H7 (cell line): ENCODE data around the gene CHGA. TPM values are rescaled to one million over a fixed set of nuclear protein-coding genes. Genes with fewer than 3 reads are reported as not detected.

ENCODE experiments used
- DNase-seq: peaks from one replicate; pipeline ENCODE4 v3.0.0; 2012
- H3K27me3 ChIP-seq: 2 replicates; pipeline ENCODE4 v1.6.0; 2011; ENCODE audit warnings: mild to moderate bottlenecking, low read length; ENCODE audit not compliant: control insufficient read depth, insufficient read depth
- H3K36me3 ChIP-seq: replicated peaks from 2 replicates; pipeline ENCODE4 v1.5.1; 2011; ENCODE audit warnings: low read length; ENCODE audit not compliant: control insufficient read depth, insufficient read depth
- H3K4me3 ChIP-seq: 2 replicates; pipeline ENCODE4 v1.5.1; 2011; ENCODE audit warnings: low read depth, mild to moderate bottlenecking, control low read depth, low read length, moderate library complexity; ENCODE audit not compliant: insufficient read depth
- total RNA-seq: library from RNA; depleted of rRNA; stranded (reverse); fragments of >200 nt; shearing (Covaris generic); gene quantifications from 2 replicates; pipeline ENCODE4 v1.2.3, GENCODE V29; 2014

The CHGA gene
- total RNA-seq, 1 experiment from 2014 or later, result 20.6 TPM

DNA sequence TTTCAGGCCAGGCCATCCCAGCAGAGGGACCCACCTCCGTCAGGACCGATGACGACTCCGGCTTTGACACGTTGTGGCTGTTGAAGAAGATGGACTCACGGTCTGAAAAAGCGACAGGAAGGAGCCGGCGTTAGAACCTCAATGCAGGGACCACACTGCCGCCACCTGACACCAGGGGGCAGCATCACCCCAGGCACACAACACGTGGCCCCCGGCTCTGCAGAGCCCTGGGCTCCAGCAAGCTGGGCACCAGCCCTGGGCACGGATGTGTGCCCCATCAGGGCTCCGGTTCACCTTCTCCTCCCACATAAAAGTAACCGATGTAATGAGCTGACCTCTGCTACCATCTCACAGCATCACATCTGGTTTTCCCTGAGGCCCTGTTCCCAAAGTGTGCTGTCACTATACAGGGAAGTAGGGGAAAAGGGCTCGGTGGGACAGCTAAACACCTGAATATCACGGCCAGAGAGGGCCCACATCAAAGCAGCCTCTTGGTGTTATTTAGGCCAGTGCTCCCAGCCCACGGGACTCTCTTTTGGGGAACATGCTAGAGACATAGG, 29.0 kb downstream of the CHGA start:
- Histone ChIP-seq H3K36me3 (peaks cover 13% of the 10 kb centered on the region), H3K27me3 (no peaks in the 10 kb centered on the region), H3K4me3 (no peak overlapping the region)
- peak; percentile 98 for DNase-seq

- no peak overlapping the region for H3K4me3 ChIP-seq
- no peak for DNase-seq
- H3K27me3 ChIP-seq, result no peaks in the 10 kb centered on the region
- H3K36me3 ChIP-seq, result peaks cover 13% of the 10 kb centered on the region
Measured at GRCh38 chr14:92952481-92953298, 29.7 kb downstream of the CHGA start.

DNA sequence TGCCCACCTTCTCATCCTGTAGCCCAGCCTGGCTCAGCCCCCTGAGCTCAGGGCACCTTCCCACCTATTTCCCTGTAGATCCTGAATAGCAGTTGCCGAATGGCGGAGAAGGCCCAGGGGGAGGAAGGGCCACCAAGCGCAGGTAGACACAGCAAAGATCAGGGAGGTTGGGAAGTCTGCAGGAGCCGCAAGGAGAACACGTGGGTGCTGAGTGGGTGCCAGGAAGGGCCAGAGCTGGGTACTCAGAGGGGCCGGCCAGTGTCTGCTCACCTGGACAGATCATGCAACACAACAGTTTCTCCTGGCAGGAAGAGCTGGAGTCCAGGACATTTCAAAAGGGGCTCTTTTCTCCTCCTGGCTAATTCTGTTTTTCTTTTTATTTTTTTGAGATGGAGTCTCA, 30.6 kb downstream of the CHGA start:
- Histone ChIP-seq H3K4me3 (no peak overlapping the region), H3K36me3 (peaks cover 10% of the 10 kb centered on the region), H3K27me3 (no peaks in the 10 kb centered on the region)
- no peak for DNase-seq

DNA sequence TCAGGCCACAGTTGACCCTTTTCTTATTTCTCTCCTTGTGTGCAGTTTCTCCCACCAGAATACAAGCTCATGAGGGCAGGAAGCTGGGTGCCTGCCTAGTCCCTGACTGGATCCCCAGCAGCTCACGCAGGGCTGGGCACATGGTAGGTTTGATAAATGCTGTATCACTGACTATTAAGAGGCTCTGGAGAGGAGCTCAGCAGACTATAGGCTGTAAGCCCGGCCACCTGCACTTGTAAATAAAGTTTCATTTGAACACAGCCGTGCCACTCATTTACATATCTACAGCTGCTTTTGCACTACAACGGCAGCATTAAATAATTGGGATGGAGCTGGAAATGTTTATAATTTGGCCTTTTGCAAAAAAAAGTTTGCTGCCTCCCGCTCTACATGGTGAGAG, 32.0 kb downstream of the CHGA start:
- no peak for DNase-seq
- H3K4me3 ChIP-seq, result no peak overlapping the region
- H3K36me3 ChIP-seq, result peaks cover 10% of the 10 kb centered on the region
- no peaks in the 10 kb centered on the region for H3K27me3 ChIP-seq

GRCh38 chr14:92955381-92955780, 32.4 kb downstream of the CHGA start:
- Histone ChIP-seq H3K4me3 (no peak overlapping the region), H3K36me3 (peaks cover 7% of the 10 kb centered on the region), H3K27me3 (no peaks in the 10 kb centered on the region)
- no peak for DNase-seq

DNA sequence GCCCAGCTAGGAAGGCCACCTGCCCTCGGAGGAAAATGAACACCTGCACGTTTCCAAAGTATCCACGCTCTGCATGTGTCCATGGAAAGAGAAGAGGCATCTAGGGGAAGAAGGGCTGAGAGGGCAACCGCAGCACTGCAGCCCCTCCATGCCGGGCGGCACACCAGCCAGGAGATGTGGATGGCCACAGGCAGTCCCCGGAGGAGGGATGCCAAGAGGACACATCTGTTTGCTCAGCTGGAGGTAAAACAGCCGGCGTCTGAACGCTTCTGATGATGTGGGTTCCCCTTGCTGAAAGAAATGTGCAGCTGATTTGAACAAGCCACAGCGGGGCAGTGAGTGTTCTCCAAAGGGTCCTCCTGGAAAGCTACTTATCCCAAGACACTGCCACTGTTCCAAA, 34.0 kb downstream of the CHGA start:
- Histone ChIP-seq H3K27me3 (no peaks in the 10 kb centered on the region), H3K4me3 (no peak overlapping the region), H3K36me3 (peaks cover under 1% of the 10 kb centered on the region)
- DNase-seq, result no peak

- Histone ChIP-seq H3K36me3 (peaks cover 2% of the 10 kb centered on the region), H3K4me3 (no peak overlapping the region), H3K27me3 (no peaks in the 10 kb centered on the region)
- no peak for DNase-seq
Measured at GRCh38 chr14:92958373-92959188, 35.6 kb downstream of the CHGA start.

- DNase-seq, result no peak
- H3K36me3 ChIP-seq, result peaks cover 2% of the 10 kb centered on the region
- no peaks in the 10 kb centered on the region for H3K27me3 ChIP-seq
- no peak overlapping the region for H3K4me3 ChIP-seq
Measured at GRCh38 chr14:92959189-92959531, 36.2 kb downstream of the CHGA start.

GRCh38 chr14:92959761-92960680, 37.1 kb downstream of the CHGA start:
- H3K36me3 ChIP-seq, result peaks cover 2% of the 10 kb centered on the region
- no peaks in the 10 kb centered on the region for H3K27me3 ChIP-seq
- DNase-seq, result no peak
- H3K4me3 ChIP-seq, result no peak overlapping the region

DNA sequence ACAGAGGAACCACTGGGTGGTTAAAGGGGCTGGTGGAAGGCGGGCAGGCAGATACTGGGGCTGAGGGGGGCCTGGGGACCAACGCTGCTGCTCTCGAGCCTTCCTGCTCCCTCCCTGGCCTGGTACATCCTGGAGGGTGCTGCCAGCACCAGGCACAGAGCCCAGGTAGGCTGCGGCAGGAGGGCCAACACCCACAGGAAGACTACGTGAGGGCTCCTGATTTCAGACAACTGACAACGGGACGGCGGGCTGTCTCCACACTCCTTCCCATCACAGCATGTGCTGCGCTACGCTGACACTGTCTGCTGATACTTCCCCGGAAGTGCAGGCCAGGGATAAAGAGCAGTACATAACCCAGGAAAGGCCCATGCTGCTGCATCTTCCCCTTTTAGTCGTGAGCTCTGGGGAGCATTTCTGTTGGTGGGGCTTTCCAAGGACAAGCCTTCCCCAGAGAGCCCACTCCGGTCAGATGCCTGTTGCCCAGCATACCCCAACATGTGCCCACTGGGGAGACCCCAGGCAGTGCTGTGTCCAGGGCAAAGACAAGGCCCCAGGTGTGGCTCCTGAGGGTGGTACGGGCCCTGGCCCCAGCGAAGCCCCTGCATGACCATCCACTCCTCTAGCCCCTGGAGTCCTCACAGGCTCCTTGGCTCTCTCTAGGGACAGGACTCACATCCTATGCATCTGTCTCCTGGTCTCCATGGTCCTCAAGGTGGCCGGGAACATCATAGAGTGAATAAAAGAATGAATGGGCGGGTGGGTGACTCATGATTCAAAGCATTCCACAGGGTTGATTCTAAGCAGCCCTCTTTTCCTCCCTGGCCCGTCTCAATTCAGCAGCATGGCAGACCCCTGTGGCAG, 38.0 kb downstream of the CHGA start:
- no peak for DNase-seq
- Histone ChIP-seq H3K36me3 (peaks cover 2% of the 10 kb centered on the region), H3K4me3 (no peak overlapping the region)

GRCh38 chr14:92961567-92961855, 38.6 kb downstream of the CHGA start:
- DNase-seq, result no peak
- Histone ChIP-seq H3K27me3 (no peaks in the 10 kb centered on the region), H3K36me3 (peaks cover 2% of the 10 kb centered on the region), H3K4me3 (no peak overlapping the region)

More for the DNA sequence above, 38.0 kb downstream of the CHGA start:
- no peaks in the 10 kb centered on the region for H3K27me3 ChIP-seq

DNA sequence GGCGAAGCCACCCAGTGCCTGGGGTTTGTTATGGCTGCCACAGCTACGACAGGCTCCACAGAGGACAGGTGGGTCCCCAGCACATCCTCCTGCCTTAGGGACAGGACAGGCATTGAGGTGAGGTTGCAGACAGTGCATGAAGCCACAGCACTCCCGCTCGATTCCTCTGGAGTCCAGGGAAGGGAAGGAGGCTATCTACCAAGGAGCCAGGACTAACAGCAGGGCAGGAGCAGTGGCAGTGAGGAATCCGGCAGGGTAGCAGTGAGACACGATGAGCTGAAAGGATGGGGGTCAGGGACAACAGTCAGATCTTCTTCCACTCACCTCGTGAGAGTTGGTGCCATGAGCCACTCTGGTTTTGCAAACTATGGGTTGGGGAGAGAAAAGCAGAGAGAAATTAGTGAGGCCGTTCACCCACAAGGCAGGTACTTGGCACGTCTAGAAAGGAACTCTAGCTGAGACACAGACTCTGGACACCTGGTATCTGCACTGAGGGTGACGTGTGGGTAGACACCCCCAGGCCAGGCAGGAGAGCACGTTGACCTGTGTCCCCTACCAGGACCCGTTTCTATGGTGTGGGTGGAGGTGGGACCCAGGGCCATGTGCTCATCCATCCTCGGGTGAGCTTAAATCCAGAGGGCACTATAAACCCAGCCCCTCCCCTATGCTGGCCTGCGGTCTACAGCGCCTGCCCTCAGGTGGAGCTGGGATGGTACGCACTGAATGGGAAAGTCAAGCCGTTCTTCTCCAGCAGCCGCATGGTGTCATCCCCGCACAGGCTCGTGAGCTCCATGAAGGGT, 39.3 kb downstream of the CHGA start:
- no peak overlapping the region for H3K4me3 ChIP-seq
- H3K36me3 ChIP-seq, result peaks cover 2% of the 10 kb centered on the region
- H3K27me3 ChIP-seq, result no peaks in the 10 kb centered on the region
- no peak for DNase-seq

DNA sequence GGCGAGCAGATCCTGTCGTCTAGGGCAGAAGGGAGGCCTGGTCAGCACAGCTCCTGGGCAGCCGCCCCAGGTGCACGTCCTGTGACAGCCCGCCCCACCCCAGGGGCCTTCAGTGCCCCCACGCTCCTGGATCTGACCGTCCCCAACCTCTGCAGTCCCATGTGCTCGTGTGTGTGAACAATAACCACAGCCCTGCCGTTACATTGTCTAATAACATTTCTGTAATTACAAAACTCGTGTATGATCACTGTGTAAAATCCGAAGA, 39.8 kb downstream of the CHGA start:
- Histone ChIP-seq H3K36me3 (peaks cover 2% of the 10 kb centered on the region), H3K27me3 (no peaks in the 10 kb centered on the region), H3K4me3 (no peak overlapping the region)
- DNase-seq, result no peak
